DND-41 (cell line): ENCODE results near the gene PAGE4.

Source experiments
- ATAC-seq: fragments of 200-7000 bp; cut with Tn5 transposase; 3 replicates; pipeline ENCODE4 v1.9.1; 2021; ENCODE audit warnings: low read depth; ENCODE audit not compliant: insufficient read depth
- DNase-seq: peaks from one replicate; pipeline ENCODE4 v3.0.0-alpha.2; 2020
- H2AFZ ChIP-seq: 2 replicates; pipeline ENCODE4 v1.6.0; 2012; ENCODE audit warnings: low read depth, low read length
- H3K27ac ChIP-seq: 2 replicates; pipeline ENCODE4 v1.5.1; 2012; ENCODE audit warnings: low read length, inconsistent platforms
- H3K27me3 ChIP-seq: fragments of 200-600 bp; sonication (generic); 2 replicates; pipeline ENCODE4 v1.6.0; 2012; ENCODE audit warnings: low read length, mild to moderate bottlenecking, inconsistent platforms; ENCODE audit not compliant: insufficient read depth, poor library complexity
- H3K36me3 ChIP-seq: 2 replicates; pipeline ENCODE4 v1.5.1; 2012; ENCODE audit warnings: low read length, inconsistent platforms; ENCODE audit not compliant: insufficient read depth
- H3K4me1 ChIP-seq: 2 replicates; pipeline ENCODE4 v1.5.1; 2012; ENCODE audit warnings: mild to moderate bottlenecking, low read length; ENCODE audit not compliant: insufficient read depth
- H3K4me2 ChIP-seq: 2 replicates; pipeline ENCODE4 v1.6.0; 2012; ENCODE audit warnings: mild to moderate bottlenecking, moderate library complexity, low read length, inconsistent platforms; ENCODE audit not compliant: insufficient read depth
- H3K4me3 ChIP-seq, 2 experiments: fragments of 200-600 bp in 1 of 2; shearing (Covaris generic) in 1 of 2; 2 replicates each; pipeline ENCODE4 v1.5.1; 2012 to 2016; ENCODE audit warnings: inconsistent platforms in 2 of 2, low read length in 2 of 2, mild to moderate bottlenecking in 2 of 2, low read depth in 1 of 2, moderate library complexity in 1 of 2
- H3K79me2 ChIP-seq: 2 replicates; pipeline ENCODE4 v1.6.0; 2012; ENCODE audit warnings: low read length, inconsistent platforms; ENCODE audit not compliant: insufficient read depth
- H3K9ac ChIP-seq: 2 replicates; pipeline ENCODE4 v1.6.0; 2012; ENCODE audit warnings: low read depth, mild to moderate bottlenecking, inconsistent platforms, low read length, moderate library complexity
- H3K9me3 ChIP-seq: 2 replicates; pipeline ENCODE4 v1.5.1; 2012; ENCODE audit warnings: low read length, moderate library complexity, mild to moderate bottlenecking, inconsistent platforms; ENCODE audit not compliant: insufficient read depth, severe bottlenecking
- H4K20me1 ChIP-seq: 2 replicates; pipeline ENCODE4 v1.6.0; 2012; ENCODE audit warnings: low read length; ENCODE audit not compliant: insufficient read depth
- EZH2 ChIP-seq: IDR thresholded peaks from 3 replicates; pipeline ENCODE4 v1.6.1; 2012; ENCODE audit warnings: borderline replicate concordance, low read depth, mild to moderate bottlenecking, moderate library complexity, low read length, inconsistent platforms; ENCODE audit not compliant: severe bottlenecking
- TF ChIP-seq, protein P1 (sequence below): IDR thresholded peaks from 2 replicates; pipeline ENCODE4 v1.5.1; 2012; ENCODE audit warnings: borderline replicate concordance, low read length, moderate library complexity, mild to moderate bottlenecking; ENCODE audit not compliant: poor library complexity, severe bottlenecking; ENCODE audit errors: extremely low read depth

Gene PAGE4, protein sequence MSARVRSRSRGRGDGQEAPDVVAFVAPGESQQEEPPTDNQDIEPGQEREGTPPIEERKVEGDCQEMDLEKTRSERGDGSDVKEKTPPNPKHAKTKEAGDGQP

DNA sequence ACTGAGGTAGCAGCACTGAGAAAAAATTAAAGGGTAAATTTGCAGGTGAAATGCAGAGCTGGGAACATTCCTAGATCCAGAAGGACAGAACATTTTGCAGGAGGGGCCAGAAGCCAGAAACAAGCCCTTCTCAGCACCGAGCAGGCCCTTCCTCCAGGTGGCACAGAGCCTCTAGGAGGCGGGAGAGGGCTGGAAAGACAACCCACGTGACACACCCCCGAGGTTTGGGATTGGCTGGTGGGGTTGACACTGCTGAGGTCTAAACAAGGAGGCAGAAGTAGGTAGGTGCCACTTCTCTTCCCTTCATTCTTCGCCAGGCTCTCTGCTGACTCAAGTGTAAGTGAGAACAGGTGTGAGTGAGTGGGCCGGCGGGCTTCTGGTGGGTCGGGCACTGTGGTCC is at the start of gene PAGE4:
Gene PAGE4 (plus strand): TSS at position 288 of the 400 bp plus-strand sequence. CDS start 1,126 bp downstream, outside the sequence.
- no peak within 1 kb of the TSS for H3K4me3 ChIP-seq
- no peaks in the 10 kb centered on the region for H3K27me3 ChIP-seq
- no peak for DNase-seq
- H3K4me2 ChIP-seq = no peak within 1 kb of the TSS
- no peak within 1 kb of the TSS for H2AFZ ChIP-seq
- H3K9ac ChIP-seq = no peak within 1 kb of the TSS
- H3K79me2 ChIP-seq = no peaks in the 10 kb centered on the region
- TF ChIP-seq, protein P1, sequence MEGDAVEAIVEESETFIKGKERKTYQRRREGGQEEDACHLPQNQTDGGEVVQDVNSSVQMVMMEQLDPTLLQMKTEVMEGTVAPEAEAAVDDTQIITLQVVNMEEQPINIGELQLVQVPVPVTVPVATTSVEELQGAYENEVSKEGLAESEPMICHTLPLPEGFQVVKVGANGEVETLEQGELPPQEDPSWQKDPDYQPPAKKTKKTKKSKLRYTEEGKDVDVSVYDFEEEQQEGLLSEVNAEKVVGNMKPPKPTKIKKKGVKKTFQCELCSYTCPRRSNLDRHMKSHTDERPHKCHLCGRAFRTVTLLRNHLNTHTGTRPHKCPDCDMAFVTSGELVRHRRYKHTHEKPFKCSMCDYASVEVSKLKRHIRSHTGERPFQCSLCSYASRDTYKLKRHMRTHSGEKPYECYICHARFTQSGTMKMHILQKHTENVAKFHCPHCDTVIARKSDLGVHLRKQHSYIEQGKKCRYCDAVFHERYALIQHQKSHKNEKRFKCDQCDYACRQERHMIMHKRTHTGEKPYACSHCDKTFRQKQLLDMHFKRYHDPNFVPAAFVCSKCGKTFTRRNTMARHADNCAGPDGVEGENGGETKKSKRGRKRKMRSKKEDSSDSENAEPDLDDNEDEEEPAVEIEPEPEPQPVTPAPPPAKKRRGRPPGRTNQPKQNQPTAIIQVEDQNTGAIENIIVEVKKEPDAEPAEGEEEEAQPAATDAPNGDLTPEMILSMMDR = no peak
- no peak for TF ChIP-seq EZH2
- no peak for ATAC-seq
- no peaks in the 10 kb centered on the region for H3K9me3 ChIP-seq
- H3K27ac ChIP-seq = no peak within 1 kb of the TSS
- no peaks in the 10 kb centered on the region for H3K36me3 ChIP-seq
- no peaks in the 10 kb centered on the region for H3K4me1 ChIP-seq
- no peaks in the 10 kb centered on the region for H4K20me1 ChIP-seq

GRCh38 chrX:49784747-49785280 is 44.3 kb upstream of the PAGE4 start:
- H3K36me3 ChIP-seq = no peaks in the 10 kb centered on the region
- H3K9ac ChIP-seq = no peak overlapping the region
- H4K20me1 ChIP-seq = no peaks in the 10 kb centered on the region
- no peaks in the 10 kb centered on the region for H3K9me3 ChIP-seq
- DNase-seq = no peak
- TF ChIP-seq, protein P1 = no peak
- no peak for TF ChIP-seq EZH2
- ATAC-seq = no peak
- no peak overlapping the region for H3K4me2 ChIP-seq
- H3K27me3 ChIP-seq = no peaks in the 10 kb centered on the region
- no peak overlapping the region for H2AFZ ChIP-seq
- H3K79me2 ChIP-seq = no peaks in the 10 kb centered on the region
- H3K4me3 ChIP-seq = no peak overlapping the region
- no peak overlapping the region for H3K27ac ChIP-seq
- no peaks in the 10 kb centered on the region for H3K4me1 ChIP-seq

DNA sequence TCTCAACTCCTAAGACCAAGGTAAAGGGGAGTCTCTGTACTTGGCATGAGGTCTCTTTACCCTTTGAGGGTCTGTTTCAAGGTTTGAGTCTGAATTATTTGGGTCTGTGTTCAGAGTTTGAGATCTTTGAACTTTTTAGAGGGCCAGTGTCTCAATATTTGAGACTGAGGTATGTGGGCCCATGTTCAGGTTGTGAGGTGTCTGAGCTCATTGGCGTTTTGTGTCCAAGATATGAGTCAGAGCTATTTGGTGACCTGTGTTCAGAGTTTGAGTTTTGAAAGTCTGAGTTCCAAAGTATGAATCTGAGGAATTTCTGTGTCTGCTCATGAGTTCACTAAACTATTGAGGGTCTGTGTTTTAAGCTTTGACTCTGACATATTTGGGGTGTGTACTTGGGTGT is 36.7 kb upstream of the PAGE4 start:
- H3K9ac ChIP-seq = no peak overlapping the region
- no peak overlapping the region for H3K4me2 ChIP-seq
- no peaks in the 10 kb centered on the region for H3K79me2 ChIP-seq
- H3K9me3 ChIP-seq = no peaks in the 10 kb centered on the region
- no peaks in the 10 kb centered on the region for H3K27me3 ChIP-seq
- H2AFZ ChIP-seq = no peak overlapping the region
- no peak overlapping the region for H3K27ac ChIP-seq
- no peak overlapping the region for H3K4me3 ChIP-seq
- H3K4me1 ChIP-seq = no peaks in the 10 kb centered on the region
- DNase-seq = no peak
- no peak for ATAC-seq
- H3K36me3 ChIP-seq = no peaks in the 10 kb centered on the region
- TF ChIP-seq, protein P1 = no peak
- TF ChIP-seq EZH2 = no peak
- no peaks in the 10 kb centered on the region for H4K20me1 ChIP-seq

GRCh38 chrX:49793686-49794085 is 35.4 kb upstream of the PAGE4 start:
- TF ChIP-seq, protein P1 = no peak
- no peak for TF ChIP-seq EZH2
- no peak overlapping the region for H3K4me2 ChIP-seq
- no peaks in the 10 kb centered on the region for H3K9me3 ChIP-seq
- H3K27ac ChIP-seq = no peak overlapping the region
- H3K4me1 ChIP-seq = no peaks in the 10 kb centered on the region
- H4K20me1 ChIP-seq = no peaks in the 10 kb centered on the region
- no peak overlapping the region for H2AFZ ChIP-seq
- DNase-seq (no peak), ATAC-seq (no peak)
- no peak overlapping the region for H3K4me3 ChIP-seq
- no peaks in the 10 kb centered on the region for H3K79me2 ChIP-seq
- H3K9ac ChIP-seq = no peak overlapping the region
- H3K27me3 ChIP-seq = no peaks in the 10 kb centered on the region
- no peaks in the 10 kb centered on the region for H3K36me3 ChIP-seq
